ENCODE results near the gene NASP. TPM values are rescaled to one million over a fixed set of nuclear protein-coding genes. Genes with fewer than 3 reads are reported as not detected.

Gene NASP
- total RNA-seq, 6 experiments from 2014 or later, result 41.6 to 77.7 (median 72.1) TPM

GRCh38 chr1:45569962-45570581, 13.8 kb upstream of the NASP start:
- Mint-ChIP-seq H3K27me3 (ENCODE audit: insufficient read depth) (no peaks in the 10 kb centered on the region; the same call in 1 of the 2 replicates), H3K4me1 (ENCODE audit: low read depth) (peaks cover 6% of the 10 kb centered on the region), H3K9me3 (no peaks in the 10 kb centered on the region), H3K27ac (0 out of 2 replicates have a peak overlapping the region, but pooled peaks have one; percentile 7), H3K36me3 (ENCODE audit: low read depth) (peaks cover 13% of the 10 kb centered on the region), H3K4me3 (no peak overlapping the region)
- DNase-seq, result peak; percentile 65
- TF ChIP-seq CTCF (IDR thresholded peaks at IDR 0.05), result peak; percentile 99

GRCh38 chr1:45570631-45571030, 13.2 kb upstream of the NASP start:
- H3K4me3 Mint-ChIP-seq, result no peak overlapping the region
- no peak for TF ChIP-seq CTCF (IDR thresholded peaks at IDR 0.05)
- H3K36me3 Mint-ChIP-seq (ENCODE audit: low read depth), result peaks cover 13% of the 10 kb centered on the region
- H3K27ac Mint-ChIP-seq, result no peak overlapping the region
- no peaks in the 10 kb centered on the region; the same call in 1 of the 2 replicates for H3K27me3 Mint-ChIP-seq (ENCODE audit: insufficient read depth)
- no peak for DNase-seq
- H3K9me3 Mint-ChIP-seq, result no peaks in the 10 kb centered on the region
- peaks cover 6% of the 10 kb centered on the region for H3K4me1 Mint-ChIP-seq (ENCODE audit: low read depth)

- no peaks in the 10 kb centered on the region; the same call in 1 of the 2 replicates for H3K27me3 Mint-ChIP-seq (ENCODE audit: insufficient read depth)
- no peaks in the 10 kb centered on the region for H3K9me3 Mint-ChIP-seq
- H3K36me3 Mint-ChIP-seq (ENCODE audit: low read depth), result peaks cover under 1% of the 10 kb centered on the region; the same call in 1 of the 2 replicates
- DNase-seq, result no peak
- no peak overlapping the region for H3K27ac Mint-ChIP-seq
- TF ChIP-seq CTCF (IDR thresholded peaks at IDR 0.05), result peak; percentile 24; the same call in 1 of the 2 replicates
- no peak overlapping the region for H3K4me3 Mint-ChIP-seq
- peaks cover 6% of the 10 kb centered on the region for H3K4me1 Mint-ChIP-seq (ENCODE audit: low read depth)
These were observed 10.5 kb upstream of the NASP start for GRCh38 chr1:45573231-45573804.

- Mint-ChIP-seq H3K4me1 (ENCODE audit: low read depth) (peaks cover 6% of the 10 kb centered on the region), H3K36me3 (ENCODE audit: low read depth) (no peaks in the 10 kb centered on the region), H3K9me3 (no peaks in the 10 kb centered on the region), H3K27me3 (ENCODE audit: insufficient read depth) (no peaks in the 10 kb centered on the region; the same call in 1 of the 2 replicates), H3K4me3 (no peak overlapping the region), H3K27ac (no peak overlapping the region)
- TF ChIP-seq CTCF (IDR thresholded peaks at IDR 0.05), result no peak
- no peak for DNase-seq
These were observed 9.7 kb upstream of the NASP start for GRCh38 chr1:45574105-45574626.

GRCh38 chr1:45583264-45583665, 576 bp upstream of the NASP start:
- Mint-ChIP-seq H3K4me3 (peak overlapping the region; percentile 100), H3K36me3 (ENCODE audit: low read depth) (no peaks in the 10 kb centered on the region), H3K27me3 (ENCODE audit: insufficient read depth) (peaks cover 8% of the 10 kb centered on the region), H3K9me3 (no peaks in the 10 kb centered on the region), H3K27ac (peak overlapping the region; percentile 98), H3K4me1 (ENCODE audit: low read depth) (peaks cover 28% of the 10 kb centered on the region)
- no peak for TF ChIP-seq CTCF (IDR thresholded peaks at IDR 0.05)
- DNase-seq, result peak; percentile 97

Measured in HFFc6 (cell line).